GM18907 (cell line): ENCODE results near the gene CHST6.
"Not testable (repeated sequence)": the region's sequence is repeated elsewhere in the genome, so short reads cannot be mapped to it uniquely, and the experiment has no call there.

ENCODE experiments used
- ATAC-seq: cut with Tn5 transposase; IDR thresholded peaks from one replicate; pipeline ENCODE4 v1.9.1; 2021; ENCODE audit warnings: mild to moderate bottlenecking, moderate library complexity; ENCODE audit not compliant: unreplicated experiment

Gene CHST6

DNA sequence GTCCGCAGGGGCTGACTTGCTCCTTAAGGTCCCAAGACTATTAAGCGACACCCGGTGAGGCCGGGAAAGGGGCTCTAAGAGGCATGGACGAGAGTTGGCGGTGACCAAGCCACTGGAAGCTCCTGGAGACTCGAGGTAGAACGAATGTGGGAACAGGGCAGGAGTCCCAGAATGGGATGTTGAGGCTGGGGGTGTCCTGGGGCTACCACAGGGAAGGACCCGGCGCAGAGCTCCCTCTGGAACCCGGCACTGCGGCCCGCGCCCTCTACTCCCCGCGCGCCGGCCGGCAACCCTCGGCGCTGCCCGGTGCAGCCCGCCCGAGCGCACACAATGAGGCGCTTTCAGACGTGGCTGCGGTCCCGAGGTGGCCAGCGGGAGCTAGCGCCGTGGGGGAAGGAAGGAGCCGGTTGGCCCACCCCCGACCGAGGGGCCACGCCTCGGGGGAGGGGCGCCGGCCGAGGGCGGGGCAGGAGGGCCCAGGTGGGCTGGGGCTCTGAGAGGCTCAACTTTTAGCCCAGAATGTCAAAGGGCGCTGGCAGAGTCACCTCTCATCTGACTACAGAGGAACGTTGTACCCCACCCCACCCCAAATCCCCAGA is at the start of gene CHST6:
TSS of gene CHST6 (minus strand) at position 366 of the 599 bp plus-strand sequence. CDS start 15,613 bp downstream, outside the sequence.
- ATAC-seq, result peak; percentile 75

DNA sequence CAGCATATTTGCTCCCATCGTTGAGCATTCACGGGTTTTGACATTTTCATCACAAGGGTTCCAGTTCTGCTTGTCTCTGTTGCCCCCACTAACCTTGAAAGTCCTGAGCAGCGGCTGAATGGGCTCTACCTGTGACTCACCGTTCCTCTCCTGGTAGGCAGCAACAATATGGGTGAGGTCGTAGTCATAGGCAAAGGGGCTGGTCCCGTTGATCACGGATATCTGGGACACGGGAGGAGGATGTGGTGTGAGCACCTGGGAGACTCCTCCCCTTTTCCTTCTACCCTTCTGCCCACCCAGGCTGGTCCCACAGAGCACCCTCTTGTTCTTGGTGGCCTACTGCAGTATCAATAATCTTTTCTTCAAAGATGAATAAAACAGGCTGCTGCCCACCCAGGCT is 47.2 kb upstream of the CHST6 start:
- ATAC-seq, result not testable (repeated sequence)

DNA sequence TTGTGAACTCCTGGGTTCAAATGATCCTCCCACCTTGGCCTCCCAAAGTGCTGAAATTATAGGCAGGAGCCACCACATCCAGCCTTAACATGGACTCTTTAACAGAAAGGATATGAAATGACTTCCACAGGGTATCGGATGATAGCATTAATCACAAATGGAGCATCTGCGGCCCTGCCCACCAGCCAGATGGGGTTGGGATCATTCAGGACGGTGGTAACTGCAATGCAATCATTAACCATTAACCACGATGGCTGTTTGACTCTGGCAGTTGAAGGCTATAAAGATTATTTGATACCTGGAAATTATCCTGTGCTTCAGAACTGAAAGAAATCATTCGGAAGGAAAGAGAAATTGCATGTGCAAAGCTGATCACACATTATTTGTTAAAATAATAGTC is 46.0 kb upstream of the CHST6 start:
- ATAC-seq, result no peak

DNA sequence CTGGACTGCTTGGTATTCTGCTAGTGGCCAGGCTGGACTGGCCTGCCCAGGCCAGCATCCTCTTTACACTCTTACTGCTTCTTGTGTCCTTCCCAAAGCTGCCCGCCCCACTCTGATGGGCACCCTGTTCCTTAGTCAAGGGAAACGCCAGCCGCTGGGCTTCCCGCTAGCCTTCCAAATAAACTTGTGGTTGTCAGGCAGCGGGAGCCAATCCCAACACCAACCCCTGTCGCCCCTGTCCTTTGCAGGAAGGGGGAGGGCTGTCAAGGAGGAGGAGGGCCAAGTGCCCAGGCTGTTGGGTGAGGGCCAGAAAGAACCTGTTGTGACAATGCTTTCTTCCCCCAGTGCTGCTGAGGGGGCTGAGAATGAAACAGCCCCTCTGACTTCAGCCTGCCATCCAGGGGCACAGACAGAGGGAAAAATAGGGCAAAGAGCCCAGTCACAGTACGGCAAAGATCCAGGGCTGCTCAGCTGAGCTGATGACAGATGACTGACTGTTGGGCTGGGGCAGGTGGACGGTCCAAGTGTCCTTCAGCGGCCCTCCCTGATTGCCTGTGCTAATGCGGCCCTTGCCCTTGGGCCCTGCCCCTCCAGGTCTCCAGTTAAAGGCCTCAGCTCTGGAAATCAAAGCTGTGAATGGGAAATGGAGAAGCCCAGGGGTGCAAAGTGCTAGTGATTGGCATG is 43.8 kb upstream of the CHST6 start:
- ATAC-seq, result not testable (repeated sequence)

DNA sequence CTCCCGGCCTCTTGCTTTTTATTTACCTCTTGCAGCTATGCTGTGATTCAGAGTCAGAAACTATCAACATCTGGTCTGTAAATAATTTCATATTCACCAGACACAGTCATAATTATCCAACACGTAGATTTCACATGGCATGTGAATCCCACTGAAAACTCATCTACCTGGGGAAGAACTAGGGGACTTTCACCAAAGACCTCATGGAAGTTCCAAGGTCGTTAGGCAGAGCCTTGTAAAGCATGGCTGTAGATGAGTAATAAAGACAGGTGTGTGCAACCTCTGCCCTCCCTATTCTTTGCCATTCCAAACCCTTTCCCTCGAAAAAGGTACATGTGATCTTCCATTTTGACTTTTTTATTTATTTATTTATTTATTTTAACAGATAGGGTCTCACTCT is 42.5 kb upstream of the CHST6 start:
- ATAC-seq, result no peak

DNA sequence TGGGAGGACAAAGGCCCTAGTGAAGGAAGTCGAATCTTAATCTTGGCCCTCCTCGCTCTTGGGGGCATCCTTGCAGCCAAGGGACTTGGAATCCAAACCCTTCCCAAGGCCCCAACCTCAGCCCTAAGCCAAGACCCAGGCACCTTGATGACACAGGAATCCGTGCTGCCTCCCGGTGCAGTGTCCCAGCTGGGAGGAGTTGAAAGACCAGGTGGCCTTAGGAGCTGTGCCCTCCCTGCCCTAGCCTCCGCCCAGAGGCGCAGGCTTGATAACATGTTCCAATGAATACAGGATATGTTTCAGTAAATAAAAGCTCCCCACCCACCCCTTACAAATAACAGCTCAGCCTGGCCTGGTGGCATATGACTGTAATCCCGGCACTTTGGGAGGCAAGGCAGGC is 40.7 kb upstream of the CHST6 start, which contains the start of gene CHST5:
TSS of gene CHST5 (minus strand) at position 208 of the 400 bp plus-strand sequence. CDS start 5,724 bp downstream, outside the sequence.
- no peak for ATAC-seq

DNA sequence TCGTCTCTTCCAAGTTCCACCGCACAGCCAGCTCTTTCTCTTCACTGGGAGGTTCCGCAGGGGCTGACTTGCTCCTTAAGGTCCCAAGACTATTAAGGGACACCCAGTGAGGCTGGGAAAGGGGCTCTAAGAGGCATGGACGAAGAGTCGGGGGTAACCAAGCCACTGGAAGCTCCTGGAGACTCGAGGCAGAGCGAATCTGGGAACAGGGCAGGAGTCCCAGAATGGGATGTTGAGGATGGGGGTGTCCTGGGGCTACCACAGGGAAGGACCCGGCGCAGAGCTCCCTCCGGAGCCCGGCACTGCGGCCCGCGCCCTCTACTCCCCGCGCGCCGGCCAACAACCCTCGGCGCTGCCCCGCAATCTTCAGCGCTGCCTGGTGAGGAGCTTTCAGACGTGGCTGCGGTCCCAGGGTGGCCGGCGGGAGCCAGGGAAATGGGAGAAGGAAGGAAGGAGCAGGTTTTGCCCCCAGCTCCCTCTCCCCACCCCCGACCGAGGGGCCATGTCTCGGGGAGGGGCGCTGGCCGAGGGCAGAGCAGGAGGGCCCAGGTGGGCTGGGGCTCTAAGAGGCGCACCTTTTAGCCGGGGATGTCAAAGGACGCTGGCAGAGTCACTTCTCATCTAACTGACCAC is 40.1 kb upstream of the CHST6 start:
- ATAC-seq, result no peak

DNA sequence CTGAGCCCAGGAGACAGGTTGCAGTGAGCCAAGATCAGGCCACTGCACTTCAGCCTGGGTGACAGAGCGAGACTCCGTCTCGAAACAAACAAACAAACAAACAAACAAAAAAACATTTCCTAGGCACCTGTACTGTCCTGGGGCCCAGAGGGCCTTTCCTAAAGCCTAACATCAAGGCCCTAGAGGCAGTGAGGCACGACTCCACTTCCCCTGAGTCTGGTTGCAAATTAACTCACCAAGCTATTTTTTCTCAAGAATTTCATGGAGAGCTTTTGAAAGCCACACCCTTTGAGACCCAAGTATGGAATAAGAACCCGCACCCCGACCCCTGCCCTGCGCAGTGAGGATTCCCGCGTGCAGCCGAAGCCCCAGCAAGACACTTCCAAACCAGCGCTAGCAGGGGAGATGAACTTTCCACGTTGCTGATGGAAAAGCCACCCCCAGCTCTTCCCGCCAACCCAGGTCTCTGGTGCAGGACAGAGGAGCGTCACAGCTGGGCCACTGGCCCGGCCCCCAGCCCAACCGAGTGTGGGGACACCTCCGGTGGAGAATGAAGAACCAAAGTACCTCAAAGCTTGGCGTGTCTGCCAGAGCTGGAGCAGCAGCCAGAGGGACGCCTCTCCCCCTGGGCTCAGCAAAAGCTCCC is 39.4 kb upstream of the CHST6 start:
- no peak for ATAC-seq

DNA sequence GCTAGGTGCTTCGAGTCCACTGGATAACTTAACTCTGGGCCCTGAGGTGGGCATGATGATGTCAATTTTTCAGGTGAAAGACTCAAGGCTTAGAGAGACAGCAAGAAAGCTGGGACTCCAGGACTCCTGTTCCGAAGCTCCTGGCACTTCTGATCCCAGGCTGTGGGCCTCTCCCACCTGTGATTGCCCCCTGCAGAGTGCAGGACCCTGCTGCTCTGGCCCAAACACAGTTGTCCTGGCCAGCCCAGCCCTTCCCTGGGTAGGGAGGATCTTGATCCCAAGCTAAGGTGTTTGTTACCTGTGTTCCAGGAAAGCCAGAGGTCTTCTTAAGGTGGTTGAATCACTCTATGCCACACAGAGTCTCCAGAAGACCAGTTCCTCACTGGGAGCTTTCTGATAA is 37.5 kb upstream of the CHST6 start:
- no peak for ATAC-seq

DNA sequence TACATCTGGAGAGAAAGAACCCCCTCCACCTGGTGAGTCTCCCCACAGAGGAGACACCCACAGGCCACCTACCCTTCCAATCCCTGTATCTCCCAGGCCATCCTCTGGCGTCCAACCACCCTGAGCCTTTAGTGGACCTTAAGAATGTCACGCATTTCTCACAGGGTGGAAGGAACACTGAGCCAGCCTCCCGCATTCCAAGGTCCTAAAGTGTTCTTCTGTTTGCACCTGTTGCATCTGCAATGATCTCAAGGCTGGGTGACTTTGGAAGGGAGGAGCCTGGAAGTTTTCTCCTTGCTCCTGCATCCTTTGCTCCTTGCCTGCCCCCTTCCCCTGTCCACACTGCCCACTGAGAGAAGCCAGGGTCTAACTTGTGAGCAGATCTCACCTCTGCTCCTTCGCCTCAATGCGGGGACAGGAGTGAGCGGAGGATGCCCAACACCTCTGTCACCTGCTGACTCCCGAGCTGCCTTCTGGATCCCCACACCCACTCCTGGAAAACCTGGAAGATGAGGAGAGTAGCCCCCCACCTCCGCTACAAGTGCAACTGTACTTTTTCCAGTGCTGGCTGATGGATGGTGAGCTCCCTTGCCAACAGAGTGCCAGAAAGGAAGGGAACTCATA is 37.0 kb upstream of the CHST6 start:
- ATAC-seq, result no peak

DNA sequence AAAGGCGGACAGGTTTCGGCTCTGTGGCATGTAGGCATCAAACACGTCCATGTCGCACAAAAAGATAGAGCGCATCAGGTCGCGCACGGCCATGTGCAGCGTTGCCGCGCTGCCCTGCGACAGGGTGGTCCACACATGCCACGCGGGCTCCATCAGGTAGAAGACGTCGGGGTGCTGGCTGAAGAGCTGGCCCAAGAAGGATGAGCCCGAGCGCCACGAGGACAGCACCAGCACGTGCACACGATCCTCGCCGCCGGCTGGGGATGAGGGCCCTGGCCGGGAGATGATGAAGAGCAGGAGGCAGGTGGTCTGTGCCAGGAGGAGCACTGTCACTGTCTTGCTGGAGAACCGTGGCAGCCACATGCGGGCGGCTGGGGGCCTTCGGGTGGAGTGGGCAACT is 34.7 kb upstream of the CHST6 start:
- ATAC-seq, result no peak

DNA sequence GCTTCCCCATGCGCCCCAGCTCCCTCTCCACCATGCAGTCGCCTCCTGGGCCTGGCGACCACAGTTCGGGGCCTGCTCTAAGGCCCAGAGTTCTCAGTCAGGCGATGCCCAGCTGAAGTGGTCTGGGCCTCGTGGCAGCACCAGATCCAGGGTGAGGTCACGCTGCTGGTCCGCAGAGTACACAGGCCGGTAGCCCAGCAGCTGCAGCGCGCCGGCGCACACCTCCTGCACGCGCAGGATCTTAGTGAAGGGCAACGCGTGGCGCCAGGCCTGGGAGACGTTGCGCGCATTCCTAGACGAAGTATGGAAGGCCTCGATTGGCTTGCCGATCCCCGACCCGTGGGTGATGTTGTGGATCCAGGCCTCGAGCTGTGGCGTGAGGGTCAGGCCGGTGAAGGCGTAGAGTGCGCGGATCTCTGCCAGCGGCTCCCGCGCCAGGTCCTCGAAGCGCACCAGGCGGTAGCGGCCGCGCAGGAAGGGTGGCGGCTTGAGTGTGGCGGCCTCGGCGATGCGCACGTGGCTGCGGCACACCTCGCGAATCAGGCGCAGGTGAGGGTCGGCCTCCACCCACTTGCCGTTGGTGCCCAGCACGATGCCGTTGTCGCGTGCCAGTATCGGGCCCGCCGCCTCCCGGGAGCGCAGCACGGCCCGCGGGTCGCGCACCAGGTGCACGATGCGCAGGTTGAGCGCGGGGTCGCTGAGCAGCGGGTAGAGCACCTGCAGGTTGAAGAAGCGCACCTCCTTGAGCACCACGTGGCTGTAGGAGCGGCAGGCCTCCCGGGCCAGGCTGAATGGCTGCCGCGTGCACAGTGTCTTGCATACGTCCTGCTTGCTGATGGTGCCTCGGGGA is 34.0 kb upstream of the CHST6 start:
- ATAC-seq, result no peak

DNA sequence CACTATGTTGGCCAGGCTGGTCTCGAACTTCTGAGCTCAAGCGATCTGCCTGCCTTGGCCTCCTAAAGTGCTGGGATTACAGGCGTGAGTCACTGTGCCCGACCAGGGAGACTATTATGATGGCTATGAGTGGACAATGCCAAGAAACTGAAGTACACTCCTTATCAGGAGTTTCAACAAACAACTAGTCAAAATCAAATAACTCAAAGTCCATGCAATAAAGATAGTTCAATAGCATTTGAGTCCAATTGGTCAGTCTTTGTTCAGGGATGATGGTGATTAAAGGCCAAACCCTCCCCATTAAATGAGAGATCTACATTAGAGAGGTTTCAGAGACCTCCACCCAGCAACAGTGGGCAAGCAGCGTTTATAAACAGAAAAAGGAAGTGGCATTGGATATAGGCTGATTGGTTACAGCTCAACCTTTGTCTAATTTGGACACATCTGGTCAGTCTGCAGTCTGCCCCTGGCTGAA is 32.6 kb upstream of the CHST6 start:
- no peak for ATAC-seq

DNA sequence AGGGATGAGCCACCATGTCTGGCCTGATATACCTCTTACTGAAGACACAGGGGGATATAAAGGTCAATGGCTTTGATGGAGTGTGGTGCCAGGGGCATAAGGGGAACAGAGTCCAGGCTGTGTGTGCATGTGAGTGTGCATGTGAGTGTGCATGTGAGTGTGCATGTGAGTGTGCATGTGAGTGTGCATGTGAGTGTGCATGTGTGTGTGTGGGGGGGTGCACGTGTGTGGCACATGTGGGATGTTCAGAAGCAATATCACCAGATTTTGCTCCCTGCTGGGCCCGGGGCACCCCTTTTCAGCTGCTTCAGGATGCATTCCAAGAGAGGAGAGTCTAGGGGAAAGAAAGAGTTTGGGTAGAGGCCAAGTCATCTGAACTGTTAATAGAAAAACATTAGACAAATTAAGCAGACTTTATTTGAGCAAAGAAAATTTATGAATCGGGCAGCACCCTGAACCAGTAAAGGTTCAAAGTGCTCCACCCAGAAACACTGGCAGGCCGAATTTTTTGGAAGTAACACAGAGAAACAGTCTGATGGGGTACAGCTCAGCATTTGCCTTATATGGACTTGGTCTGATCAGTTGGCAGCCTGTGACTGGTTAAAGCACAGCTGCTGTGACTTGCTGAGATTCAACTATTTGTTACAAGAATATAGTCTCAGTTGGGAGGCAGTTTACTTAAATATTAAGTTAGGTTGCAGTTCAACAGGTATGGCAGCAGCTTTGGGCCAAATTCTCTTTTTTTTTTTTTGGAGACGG is 31.0 kb upstream of the CHST6 start:
- ATAC-seq, result no peak

DNA sequence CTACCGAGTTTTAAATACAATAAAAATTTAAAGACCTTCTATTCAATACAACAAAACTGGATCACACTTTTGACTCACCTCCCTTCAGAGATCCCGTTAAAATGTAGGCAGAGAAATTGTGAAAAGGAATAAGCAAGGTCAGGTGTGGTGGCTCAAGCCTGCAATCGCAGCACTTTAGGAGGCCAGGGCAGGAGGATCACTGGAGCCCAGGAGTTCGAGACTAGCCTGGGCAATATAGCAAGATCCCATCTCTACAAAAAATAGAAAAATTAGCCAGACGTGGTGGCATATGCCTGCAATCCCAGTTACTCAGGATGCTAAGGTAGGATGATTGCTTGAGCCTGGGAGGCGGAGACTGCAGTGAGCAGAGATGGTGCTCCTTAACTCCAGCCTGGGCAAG is 23.9 kb upstream of the CHST6 start:
- no peak for ATAC-seq

DNA sequence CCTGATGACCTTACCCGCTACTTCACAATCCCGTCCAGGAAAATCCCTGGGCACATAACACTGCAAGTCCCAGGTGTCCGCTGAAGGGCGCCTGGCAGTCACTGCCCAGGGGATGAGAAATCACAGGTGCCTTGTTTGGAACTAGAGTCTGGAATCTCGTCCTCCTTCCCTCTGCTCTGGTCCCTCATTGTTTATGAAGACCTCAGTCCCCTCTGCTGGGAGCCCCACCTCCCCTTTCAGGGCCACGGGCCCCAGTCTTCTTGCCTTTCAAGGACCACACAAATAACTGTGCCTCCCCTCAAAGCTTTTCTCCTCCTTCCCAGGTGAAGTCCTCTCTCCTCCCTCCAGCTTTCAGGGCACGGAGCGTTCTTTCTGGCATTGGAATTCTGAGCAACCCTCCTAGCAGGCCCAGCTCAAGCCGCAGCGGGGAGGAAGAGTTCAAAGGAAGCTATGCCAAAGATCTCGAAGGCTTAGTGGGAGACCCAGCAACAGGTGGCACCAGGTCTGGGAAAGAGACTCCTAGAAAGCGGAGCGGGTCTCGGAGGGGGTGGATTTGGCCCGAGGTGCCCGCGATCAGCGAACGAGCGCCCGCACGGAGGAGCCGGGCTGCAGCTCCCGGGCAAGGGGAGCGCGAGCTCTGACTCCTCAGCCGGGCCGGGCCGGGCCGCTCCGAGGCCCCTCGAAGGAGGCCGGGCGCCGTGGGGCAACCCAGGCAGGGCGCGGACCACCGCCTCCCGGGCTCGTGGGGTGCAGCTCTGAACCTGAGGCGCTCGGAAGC is 21.1 kb upstream of the CHST6 start:
- not testable (repeated sequence) for ATAC-seq

DNA sequence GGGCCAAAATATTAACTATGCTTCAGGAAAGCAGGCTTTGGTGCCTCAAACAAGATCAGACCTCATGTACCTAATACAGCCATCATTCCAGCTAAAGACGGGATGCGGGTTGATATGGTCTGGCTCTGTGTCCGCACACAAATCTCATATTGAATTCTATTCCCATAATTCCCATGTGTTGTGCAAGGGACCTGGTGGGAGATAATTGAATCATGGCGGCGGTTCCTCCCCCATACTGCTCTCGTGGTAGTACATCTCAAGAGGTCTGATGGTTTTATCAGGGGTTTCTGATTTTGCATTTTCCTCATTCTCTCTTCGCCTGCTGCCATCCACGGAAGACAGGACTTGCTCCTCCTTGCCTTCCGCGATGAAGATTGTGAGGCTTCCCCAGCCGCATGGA is 19.1 kb upstream of the CHST6 start:
- ATAC-seq, result no peak

DNA sequence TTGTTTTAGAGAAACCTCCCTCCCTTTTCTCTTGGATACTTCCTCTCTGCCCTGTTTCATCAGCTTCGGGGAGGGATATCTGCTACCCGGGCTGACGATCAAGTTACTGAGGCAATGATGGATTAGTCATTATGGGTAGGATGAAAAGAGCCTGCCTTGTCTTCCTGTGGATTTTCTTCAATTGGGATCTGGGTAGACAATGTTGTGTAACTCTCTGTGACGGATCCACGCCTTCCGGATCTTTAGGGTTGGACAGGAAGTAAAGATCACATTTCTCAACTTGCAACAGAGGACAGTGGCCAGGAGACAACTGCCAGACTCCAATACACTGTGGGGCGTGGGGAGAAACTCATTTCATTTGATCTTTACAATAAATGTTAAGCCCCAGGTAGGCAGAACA is 11.3 kb upstream of the CHST6 start:
- no peak for ATAC-seq

DNA sequence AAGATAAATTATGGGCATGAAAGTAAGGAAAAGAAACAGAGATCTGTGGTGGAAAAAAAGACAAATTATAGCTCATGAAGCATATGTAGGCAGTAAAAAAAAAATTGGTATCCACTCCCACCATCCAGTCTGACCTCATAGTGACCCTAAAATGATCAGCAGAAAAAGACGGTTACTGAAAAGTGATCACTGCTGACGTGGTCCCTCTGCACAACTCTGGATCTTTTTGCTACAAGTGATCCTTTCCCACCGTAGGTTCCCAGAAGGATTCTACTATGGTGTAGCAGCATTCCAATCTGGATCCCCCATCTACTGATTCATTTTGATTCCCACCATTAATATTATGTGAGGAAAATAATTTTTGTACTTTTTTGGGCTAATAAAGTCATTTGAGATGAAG is 10.9 kb upstream of the CHST6 start:
- ATAC-seq, result no peak
